ENCODE data around the gene RNF152.

Gene RNF152

DNA sequence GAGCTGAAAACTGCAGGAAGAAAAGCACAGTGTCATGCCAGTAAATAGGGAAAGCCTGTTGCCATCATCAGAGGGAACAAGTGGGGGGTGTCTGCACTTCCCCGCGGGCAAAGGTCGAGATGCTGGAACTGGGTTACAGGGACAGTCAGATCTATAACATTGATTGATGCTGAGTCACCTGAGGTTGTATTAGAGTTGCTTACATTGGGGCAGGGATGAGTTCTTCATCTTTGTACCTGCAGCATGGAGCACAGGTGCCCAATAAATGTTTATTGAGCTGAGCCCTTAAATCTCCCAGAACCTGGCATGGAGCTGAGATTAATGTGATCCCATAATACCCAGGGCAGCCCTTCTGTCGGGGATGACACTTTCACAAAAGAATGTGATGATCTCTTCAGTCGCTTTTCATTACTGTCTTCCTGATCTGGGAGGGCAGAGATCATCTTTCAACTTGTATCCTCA, 5.9 kb upstream of the RNF152 start:
- no peak overlapping the region for H3K4me3 ChIP-seq (IDR thresholded peaks at IDR 0.05; ENCODE audit: insufficient read depth, low read depth, low read length)
- peaks cover 4% of the 10 kb centered on the region for H3K4me1 ChIP-seq (ENCODE audit: low read depth, poor library complexity, severe bottlenecking)
- no peaks in the 10 kb centered on the region for H4K20me1 ChIP-seq (ENCODE audit: insufficient read depth)
- no peak overlapping the region for H3K27ac ChIP-seq
- no peak overlapping the region for H2AFZ ChIP-seq (ENCODE audit: low read depth)
- no peak overlapping the region for H3K4me2 ChIP-seq
- H3K9ac ChIP-seq, result no peak overlapping the region
- no peaks in the 10 kb centered on the region for H3K79me2 ChIP-seq (ENCODE audit: insufficient read depth, low read depth)
- H3K36me3 ChIP-seq (ENCODE audit: insufficient read depth), result no peaks in the 10 kb centered on the region
- TF ChIP-seq, protein P1, sequence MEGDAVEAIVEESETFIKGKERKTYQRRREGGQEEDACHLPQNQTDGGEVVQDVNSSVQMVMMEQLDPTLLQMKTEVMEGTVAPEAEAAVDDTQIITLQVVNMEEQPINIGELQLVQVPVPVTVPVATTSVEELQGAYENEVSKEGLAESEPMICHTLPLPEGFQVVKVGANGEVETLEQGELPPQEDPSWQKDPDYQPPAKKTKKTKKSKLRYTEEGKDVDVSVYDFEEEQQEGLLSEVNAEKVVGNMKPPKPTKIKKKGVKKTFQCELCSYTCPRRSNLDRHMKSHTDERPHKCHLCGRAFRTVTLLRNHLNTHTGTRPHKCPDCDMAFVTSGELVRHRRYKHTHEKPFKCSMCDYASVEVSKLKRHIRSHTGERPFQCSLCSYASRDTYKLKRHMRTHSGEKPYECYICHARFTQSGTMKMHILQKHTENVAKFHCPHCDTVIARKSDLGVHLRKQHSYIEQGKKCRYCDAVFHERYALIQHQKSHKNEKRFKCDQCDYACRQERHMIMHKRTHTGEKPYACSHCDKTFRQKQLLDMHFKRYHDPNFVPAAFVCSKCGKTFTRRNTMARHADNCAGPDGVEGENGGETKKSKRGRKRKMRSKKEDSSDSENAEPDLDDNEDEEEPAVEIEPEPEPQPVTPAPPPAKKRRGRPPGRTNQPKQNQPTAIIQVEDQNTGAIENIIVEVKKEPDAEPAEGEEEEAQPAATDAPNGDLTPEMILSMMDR (conservative IDR thresholded peaks at IDR 0.05; ENCODE audit: low read depth, low read length), result no peak
- no peaks in the 10 kb centered on the region for H3K27me3 ChIP-seq (ENCODE audit: insufficient read depth, low read depth)

DNA sequence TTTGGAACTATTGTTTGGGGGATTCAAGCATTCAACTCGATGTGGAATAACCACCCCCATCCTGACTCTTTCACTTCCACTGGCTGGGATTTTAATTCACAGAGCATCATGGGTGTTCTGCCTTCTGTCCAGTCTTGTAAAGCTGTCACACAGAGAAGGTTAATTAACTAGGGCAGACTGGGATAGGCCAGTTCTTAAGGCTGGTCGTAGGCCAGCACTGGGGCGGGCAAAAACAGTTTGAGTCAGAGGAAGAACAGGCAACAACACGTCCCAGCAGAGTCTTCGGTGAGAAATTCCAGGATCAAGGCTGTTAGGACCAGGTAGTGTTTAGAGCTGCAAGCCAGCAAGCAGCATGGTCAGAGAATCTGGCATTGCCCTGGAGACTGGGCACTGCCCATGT, 4.0 kb upstream of the RNF152 start:
- Histone ChIP-seq H3K27me3 (ENCODE audit: insufficient read depth, low read depth) (no peaks in the 10 kb centered on the region), H2AFZ (ENCODE audit: low read depth) (no peak overlapping the region), H3K4me2 (no peak overlapping the region), H3K9ac (no peak overlapping the region), H3K4me3 (IDR thresholded peaks at IDR 0.05; ENCODE audit: insufficient read depth, low read depth, low read length) (no peak overlapping the region), H3K79me2 (ENCODE audit: insufficient read depth, low read depth) (no peaks in the 10 kb centered on the region), H3K36me3 (ENCODE audit: insufficient read depth) (no peaks in the 10 kb centered on the region), H3K4me1 (ENCODE audit: low read depth, poor library complexity, severe bottlenecking) (peaks cover 4% of the 10 kb centered on the region), H4K20me1 (ENCODE audit: insufficient read depth) (no peaks in the 10 kb centered on the region), H3K27ac (no peak overlapping the region)
- TF ChIP-seq, protein P1 (conservative IDR thresholded peaks at IDR 0.05; ENCODE audit: low read depth, low read length), result no peak

DNA sequence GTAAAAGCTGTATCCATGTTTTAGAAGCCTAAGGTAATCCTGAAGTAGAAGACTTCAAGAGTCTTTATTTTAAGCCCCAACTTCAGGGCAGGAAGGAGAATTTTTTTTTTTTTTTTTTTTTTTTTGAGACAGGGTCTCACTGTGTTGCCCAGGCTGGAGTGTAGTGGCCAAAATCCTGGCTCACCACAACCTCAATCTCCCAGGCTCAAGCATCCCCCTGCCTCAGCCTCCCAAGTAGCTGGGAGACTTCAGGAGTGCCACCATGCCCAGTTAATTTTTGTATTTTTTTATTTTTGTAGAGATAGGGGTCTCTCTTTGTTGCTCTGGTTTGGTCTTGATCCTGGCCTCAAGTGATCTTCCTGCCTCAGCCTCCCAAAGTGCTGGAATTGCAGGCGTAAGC, 3.3 kb upstream of the RNF152 start:
- Histone ChIP-seq H3K27me3 (ENCODE audit: insufficient read depth, low read depth) (no peaks in the 10 kb centered on the region), H3K4me1 (ENCODE audit: low read depth, poor library complexity, severe bottlenecking) (peaks cover 4% of the 10 kb centered on the region), H3K36me3 (ENCODE audit: insufficient read depth) (no peaks in the 10 kb centered on the region), H4K20me1 (ENCODE audit: insufficient read depth) (no peaks in the 10 kb centered on the region), H3K27ac (no peak overlapping the region), H3K4me2 (no peak overlapping the region), H2AFZ (ENCODE audit: low read depth) (no peak overlapping the region), H3K9ac (no peak overlapping the region), H3K4me3 (IDR thresholded peaks at IDR 0.05; ENCODE audit: insufficient read depth, low read depth, low read length) (no peak overlapping the region), H3K79me2 (ENCODE audit: insufficient read depth, low read depth) (no peaks in the 10 kb centered on the region)
- TF ChIP-seq, protein P1 (conservative IDR thresholded peaks at IDR 0.05; ENCODE audit: low read depth, low read length), result no peak

DNA sequence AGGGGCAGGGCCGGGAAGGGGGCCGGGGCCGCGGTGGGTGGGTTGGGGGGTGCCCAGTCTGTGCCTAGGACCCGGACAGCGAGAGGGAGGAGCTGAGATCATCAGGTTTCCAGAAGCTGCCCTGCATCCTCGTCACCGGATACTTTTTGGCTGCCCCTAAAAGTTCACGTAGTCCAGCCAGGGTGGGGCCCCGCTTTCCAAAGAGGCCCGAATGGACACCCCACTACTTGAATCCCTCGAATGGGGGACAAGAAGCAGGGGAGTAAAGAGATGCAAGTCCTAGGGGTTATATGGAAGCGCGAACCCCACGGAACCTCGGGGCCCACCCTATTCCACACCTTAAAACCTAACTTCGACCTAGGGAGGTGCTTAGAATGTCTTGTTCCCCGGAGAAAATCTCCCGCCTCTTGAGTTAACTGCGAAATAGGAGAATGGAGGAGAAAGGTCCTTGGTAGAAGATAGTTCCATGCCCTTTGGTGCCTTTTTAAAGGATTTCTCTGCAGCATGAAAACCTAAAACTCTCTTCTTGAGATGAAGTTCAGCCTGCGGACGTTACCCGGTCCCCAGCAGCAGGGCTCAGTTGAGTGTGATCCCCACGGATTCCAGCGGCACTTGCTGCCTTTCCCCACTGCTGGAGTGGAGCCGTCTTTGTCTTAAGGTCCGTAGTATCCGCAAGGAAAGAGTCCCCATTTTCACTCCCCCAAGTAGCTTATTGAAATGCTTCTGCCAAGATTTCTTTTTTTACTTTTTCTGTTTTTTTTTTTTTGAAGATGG, 2.1 kb upstream of the RNF152 start:
- Histone ChIP-seq H3K9ac (no peak overlapping the region), H3K4me3 (IDR thresholded peaks at IDR 0.05; ENCODE audit: insufficient read depth, low read depth, low read length) (no peak overlapping the region), H3K4me2 (peak overlapping the region; percentile 53), H2AFZ (ENCODE audit: low read depth) (peak overlapping the region; percentile 94), H4K20me1 (ENCODE audit: insufficient read depth) (no peaks in the 10 kb centered on the region), H3K4me1 (ENCODE audit: low read depth, poor library complexity, severe bottlenecking) (peaks cover 4% of the 10 kb centered on the region), H3K79me2 (ENCODE audit: insufficient read depth, low read depth) (no peaks in the 10 kb centered on the region), H3K27ac (no peak overlapping the region), H3K27me3 (ENCODE audit: insufficient read depth, low read depth) (no peaks in the 10 kb centered on the region), H3K36me3 (ENCODE audit: insufficient read depth) (no peaks in the 10 kb centered on the region)
- TF ChIP-seq, protein P1 (conservative IDR thresholded peaks at IDR 0.05; ENCODE audit: low read depth, low read length), result no peak

Measured in KMS-11 (cell line).